K562 (cell line): ENCODE measurements around the gene CES1. TPM values are rescaled to one million over a fixed set of nuclear protein-coding genes. Genes with fewer than 3 reads are reported as not detected.

Experiments
- ATAC-seq: fragments of 200-7000 bp; cut with Tn5 transposase; 3 replicates; pipeline ENCODE4 v1.9.1; 2020; ENCODE audit warnings: moderate library complexity
- BruUV-seq: library from RNA; stranded (reverse); fragments of 400-500 nt; replicated peaks from 2 replicates; lab custom pipeline; 2021; lab: Mats Ljungman, UMichigan
- CTCF ChIA-PET: fragments of 300-600 bp; formaldehyde crosslinking; extraction: SDS; loops from one replicate; lab custom pipeline; 2021; ENCODE audit warnings: low intra/inter-chr PET ratio; lab: Yijun Ruan, JAX
- POLR2A ChIA-PET: fragments of 300-600, 350-650 bp; sonication (Branson Sonifier 250); formaldehyde crosslinking; extraction: SDS; loops from one replicate; lab custom pipeline; 2021; ENCODE audit warnings: antibody characterized with exemption, inconsistent platforms; lab: Yijun Ruan, JAX
- DNase-seq, 4 experiments: peaks; one replicate each; pipeline versions ENCODE4 v3.0.0 to v3.0.0-alpha.2; 2011 to 2018; ENCODE audit warnings: low spot score in 3 of 4, mixed read lengths in 3 of 4; ENCODE audit errors: extremely low read depth in 1 of 4
- FAIRE-seq: peaks from 2 replicates; lab custom pipeline; 2011; peaks lifted over from hg19 to GRCh38; lab: Jason Lieb, UNC
- H2AFZ ChIP-seq: 2 replicates; pipeline ENCODE4 v1.6.0; 2011; ENCODE audit warnings: low read depth, low read length, control low read depth, inconsistent platforms
- H3K27ac ChIP-seq: fragments of 200-600 bp; 3 replicates; pipeline ENCODE4 v1.8.0; 2011; ENCODE audit warnings: low read depth, mild to moderate bottlenecking, control low read depth, inconsistent platforms, low read length, moderate library complexity, mixed read lengths; ENCODE audit errors: extremely low read depth
- H3K27me3 ChIP-seq, 2 experiments: fragments of 300-600 bp in 1 of 2; 2 replicates in 1 of 2; 3 replicates in 1 of 2; pipeline versions ENCODE4 v1.6.0 to v1.8.0; 2011; ENCODE audit warnings: inconsistent platforms in 2 of 2, low read length in 2 of 2, mild to moderate bottlenecking in 1 of 2, mixed read lengths in 1 of 2, moderate library complexity in 1 of 2; ENCODE audit not compliant: control insufficient read depth in 2 of 2, insufficient read depth in 2 of 2
- H3K36me3 ChIP-seq: fragments of 300-600 bp; 3 replicates; pipeline ENCODE4 v1.8.0; 2011; ENCODE audit warnings: mild to moderate bottlenecking, low read length, inconsistent platforms; ENCODE audit not compliant: control insufficient read depth, insufficient read depth
- H3K4me1 ChIP-seq, 2 experiments: fragments of 200-600 bp in 1 of 2; replicated peaks in 1 of 2; 2 replicates in 1 of 2; 3 replicates in 1 of 2; pipeline versions ENCODE4 v1.5.1 to v1.8.0; 2011; ENCODE audit warnings: inconsistent platforms in 2 of 2, low read length in 2 of 2, mild to moderate bottlenecking in 1 of 2, mixed read lengths in 1 of 2, moderate library complexity in 1 of 2; ENCODE audit not compliant: control insufficient read depth in 2 of 2, insufficient read depth in 2 of 2
- H3K4me2 ChIP-seq: 2 replicates; pipeline ENCODE4 v1.6.1; 2011; ENCODE audit warnings: low read length, control low read depth, inconsistent platforms, mixed read lengths; ENCODE audit not compliant: insufficient read depth
- H3K4me3 ChIP-seq: fragments of 200-600 bp; sonication (generic), shearing (Covaris generic); 2 replicates; pipeline ENCODE4 v1.5.1; 2016; ENCODE audit warnings: control low read depth, inconsistent platforms
- H3K79me2 ChIP-seq: fragments of 200-600 bp; 3 replicates; pipeline ENCODE4 v1.8.0; 2011; ENCODE audit warnings: low read length, inconsistent platforms; ENCODE audit not compliant: control insufficient read depth, insufficient read depth
- H3K9ac ChIP-seq, 2 experiments: 2 replicates each; pipeline versions ENCODE4 v1.6.0 to v1.6.1; 2011; ENCODE audit warnings: low read depth in 2 of 2, low read length in 2 of 2, control low read depth in 1 of 2, inconsistent platforms in 1 of 2, mild to moderate bottlenecking in 1 of 2, mixed read lengths in 1 of 2; ENCODE audit not compliant: insufficient read depth in 1 of 2
- H3K9me1 ChIP-seq: one replicate; pipeline ENCODE4 v1.6.0; 2011; ENCODE audit warnings: inconsistent platforms, mild to moderate bottlenecking, low read length, moderate library complexity; ENCODE audit not compliant: control insufficient read depth, insufficient read depth
- H3K9me3 ChIP-seq: replicated peaks from 2 replicates; pipeline ENCODE4 v1.5.1; 2011; ENCODE audit warnings: low read depth, low read length, inconsistent platforms; ENCODE audit not compliant: control insufficient read depth, insufficient read depth
- H4K20me1 ChIP-seq: replicated peaks from 2 replicates; pipeline ENCODE4 v1.6.1; 2011; ENCODE audit warnings: low read length, inconsistent platforms, mixed read lengths; ENCODE audit not compliant: control insufficient read depth, insufficient read depth
- ARID3B ChIP-seq: fragments of 250-450 bp; sonication (Bioruptor Pico); IDR thresholded peaks from 2 replicates; pipeline ENCODE4 v1.4.0; 2020; ENCODE audit warnings: borderline replicate concordance
- BRF1 ChIP-seq: IDR thresholded peaks from 3 replicates; pipeline ENCODE4 v1.6.1; 2011; ENCODE audit warnings: borderline replicate concordance, mild to moderate bottlenecking; ENCODE audit not compliant: insufficient read length; ENCODE audit errors: extremely low read depth
- CCAR2 ChIP-seq: fragments of 200-400 bp; formaldehyde crosslinking; IDR thresholded peaks from 2 replicates; pipeline ENCODE4 v1.6.1; 2017; ENCODE audit warnings: mild to moderate bottlenecking, low read depth, low read length
- CEBPB ChIP-seq: fragments of 450-650 bp; IDR thresholded peaks from 2 replicates; pipeline ENCODE4 v1.6.1; 2016; ENCODE audit warnings: missing genetic modification characterization, missing compliant biosample characterization
- EWSR1 ChIP-seq: fragments of 450-650 bp; IDR thresholded peaks from 2 replicates; pipeline ENCODE4 v1.6.1; 2018; ENCODE audit warnings: borderline replicate concordance, mild to moderate bottlenecking, low read depth, moderate library complexity; ENCODE audit not compliant: partially characterized antibody
- FOXM1 ChIP-seq, 2 experiments: fragments of 450-650 bp in 1 of 2; sonication (generic) in 1 of 2; formaldehyde crosslinking in 1 of 2; IDR thresholded peaks; 2 replicates each; pipeline versions ENCODE4 v1.6.1 to v1.9.0; 2017 to 2022; ENCODE audit warnings: low read depth in 2 of 2, mild to moderate bottlenecking in 2 of 2, missing genetic modification reagents in 1 of 2, moderate library complexity in 1 of 2
- MEF2D ChIP-seq: conservative IDR thresholded peaks from 2 replicates; pipeline ENCODE4 v1.6.1; 2016; ENCODE audit warnings: low read depth, missing genetic modification characterization, missing compliant biosample characterization
- NCOR1 ChIP-seq: fragments of 450-650 bp; IDR thresholded peaks from 2 replicates; pipeline ENCODE4 v1.6.1; 2016; ENCODE audit warnings: mild to moderate bottlenecking, moderate library complexity
- PHF20 ChIP-seq: fragments of 450-650 bp; IDR thresholded peaks from 2 replicates; pipeline ENCODE4 v1.6.1; 2018; ENCODE audit not compliant: partially characterized antibody
- PTTG1 ChIP-seq: fragments of 450-650 bp; IDR thresholded peaks from 2 replicates; pipeline ENCODE4 v1.6.1; 2016; ENCODE audit warnings: low read depth, mild to moderate bottlenecking, missing genetic modification characterization, missing compliant biosample characterization
- ZBTB34 ChIP-seq: fragments of 250-450 bp; sonication (Bioruptor Pico); IDR thresholded peaks from 2 replicates; pipeline ENCODE4 v1.8.0; 2021; ENCODE audit warnings: mild to moderate bottlenecking, moderate library complexity
- ZNF3 ChIP-seq: fragments of 250-450 bp; sonication (Bioruptor Pico); IDR thresholded peaks from 2 replicates; pipeline ENCODE4 v1.5.0; 2021; ENCODE audit warnings: mild to moderate bottlenecking, moderate library complexity
- ZNF316 ChIP-seq: fragments of 450-650 bp; IDR thresholded peaks from 2 replicates; pipeline ENCODE4 v1.6.1; 2016
- ZNF354B ChIP-seq: fragments of 250-450 bp; sonication (Bioruptor Pico); IDR thresholded peaks from 2 replicates; pipeline ENCODE4 v1.4.0; 2020
- WGBS: fragments of 100-300 bp; shearing (Covaris generic); methylation state at CpG from one replicate; pipeline ENCODE4 v1.1.6; 2016; ENCODE audit warnings: low coverage, mixed read lengths; ENCODE audit not compliant: insufficient coverage; ENCODE audit errors: missing lambda C conversion rate; 5-methylcytosine and 5-hydroxymethylcytosine counted together
- in situ Hi-C: fragments of 300-500 bp; cut with MboI; formaldehyde crosslinking; loops from 4 replicates; pipeline ENCODE4 v1.15.0; 2018; ENCODE audit warnings: inconsistent platforms, mixed read lengths
- intact Hi-C: fragments of 100-400 bp; cut with micrococcal nuclease; formaldehyde crosslinking; loops from 2 replicates; pipeline ENCODE4 v1.14.2; 2022
- polyA plus RNA-seq, 8 experiments: library from polyadenylated mRNA; depleted of rRNA in 4 of 8; stranded (reverse) in 5 of 8; unstranded in 3 of 8; fragments of >200 nt; fragmentation: Nextera tagmentation in 2 of 8; fragmentation: Illumina TruSeq in 1 of 8; extraction: Ambion mirVana in 2 of 8; extraction: Trizol in 1 of 8; gene quantifications; 2 replicates each; pipeline versions ENCODE4 v1.2.1 to v1.2.3, GENCODE V29; 2011 to 2014; ENCODE audit warnings: inconsistent platforms in 1 of 8, missing spikeins in 1 of 8
- total RNA-seq, 7 experiments: library from RNA; depleted of rRNA in 6 of 7; stranded (reverse); fragments of >200 nt in 6 of 7; fragmentation: Illumina TruSeq in 2 of 7; extraction: Trizol in 2 of 7; gene quantifications; 2 replicates each; pipeline versions ENCODE4 v1.2.1 to v1.2.3, GENCODE V29; 2011 to 2021; ENCODE audit warnings: low replicate concordance in 1 of 7
- TF ChIP-seq, protein P1 (sequence below): fragments of 450-650 bp; IDR thresholded peaks from 2 replicates; pipeline ENCODE4 v1.6.1; 2016; ENCODE audit warnings: low read depth, mild to moderate bottlenecking, moderate library complexity
- TF ChIP-seq, protein P2 (sequence below), 2 experiments: IDR thresholded peaks; 2 replicates each; pipeline ENCODE4 v1.6.1; 2011; ENCODE audit warnings: borderline replicate concordance in 1 of 2, control low read depth in 1 of 2, low read depth in 1 of 2, low read length in 1 of 2, mild to moderate bottlenecking in 1 of 2, mixed read lengths in 1 of 2, moderate library complexity in 1 of 2; ENCODE audit not compliant: insufficient read depth in 1 of 2, insufficient read length in 1 of 2, poor library complexity in 1 of 2, severe bottlenecking in 1 of 2; ENCODE audit errors: extremely low read depth in 1 of 2
- TF ChIP-seq, protein P3 (sequence below): fragments of 450-650 bp; formaldehyde crosslinking; IDR thresholded peaks from 2 replicates; pipeline ENCODE4 v1.4.0; 2022; ENCODE audit warnings: missing genetic modification characterization

The CES1 gene
- total and polyA plus RNA-seq, 9 of the 15 experiments (the other 6 are each of a cell fraction or from before 2014, with no cell fraction given), result 0.10 to 1.2 (median 0.16) TPM; not detected in 3

- Histone ChIP-seq H3K4me3 (no peak overlapping the region), H2AFZ (no peak overlapping the region), H3K79me2 (no peaks in the 10 kb centered on the region), H3K27ac (no peak overlapping the region), H3K27me3 (peaks cover 2 to 7% of the 10 kb centered on the region in 2 experiments; a peak in 2 of 5 replicates), H4K20me1 (no peaks in the 10 kb centered on the region), H3K9ac (no peak overlapping the region), H3K9me1 (no peaks in the 10 kb centered on the region), H3K4me1 (no peaks in the 10 kb centered on the region), H3K4me2 (no peak overlapping the region), H3K9me3 (no peaks in the 10 kb centered on the region), H3K36me3 (no peaks in the 10 kb centered on the region)
- DNase-seq (no peak), ATAC-seq (no peak), FAIRE-seq (no peak)
- intact Hi-C loops (no loop called here), in situ Hi-C loops (no loop called here)
- CTCF ChIA-PET, result no interaction called here
- 4% methylated on average over 3 of the region's 3 CpGs for WGBS
- POLR2A ChIA-PET, result no interaction called here
- no TSS peak for BruUV-seq
- TF ChIP-seq BRF1 (no peak), ARID3B (no peak), EWSR1 (no peak), PHF20 (no peak), ZNF316 (no peak), MEF2D (no peak), NCOR1 (no peak), ZNF3 (CRISPR knock-in tag) (no peak), FOXM1 (IDR thresholded peaks at IDR 0.05; ENCODE audit: low read depth) (no peak), FOXM1 (CRISPR knock-in tag; IDR thresholded peaks at IDR 0.05; ENCODE audit: low read depth) (no peak), CCAR2 (no peak), ZNF354B (CRISPR knock-in tag) (no peak), CEBPB (tag) (no peak), ZBTB34 (CRISPR knock-in tag) (no peak), PTTG1 (tag) (no peak)
- TF ChIP-seq, protein P1, sequence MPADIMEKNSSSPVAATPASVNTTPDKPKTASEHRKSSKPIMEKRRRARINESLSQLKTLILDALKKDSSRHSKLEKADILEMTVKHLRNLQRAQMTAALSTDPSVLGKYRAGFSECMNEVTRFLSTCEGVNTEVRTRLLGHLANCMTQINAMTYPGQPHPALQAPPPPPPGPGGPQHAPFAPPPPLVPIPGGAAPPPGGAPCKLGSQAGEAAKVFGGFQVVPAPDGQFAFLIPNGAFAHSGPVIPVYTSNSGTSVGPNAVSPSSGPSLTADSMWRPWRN, result no peak
- TF ChIP-seq, protein P2, sequence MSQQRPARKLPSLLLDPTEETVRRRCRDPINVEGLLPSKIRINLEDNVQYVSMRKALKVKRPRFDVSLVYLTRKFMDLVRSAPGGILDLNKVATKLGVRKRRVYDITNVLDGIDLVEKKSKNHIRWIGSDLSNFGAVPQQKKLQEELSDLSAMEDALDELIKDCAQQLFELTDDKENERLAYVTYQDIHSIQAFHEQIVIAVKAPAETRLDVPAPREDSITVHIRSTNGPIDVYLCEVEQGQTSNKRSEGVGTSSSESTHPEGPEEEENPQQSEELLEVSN (IDR thresholded peaks at IDR 0.05; ENCODE audit: borderline replicate concordance in 1 of 2, extremely low read depth in 1 of 2, insufficient read depth in 1 of 2, insufficient read length in 1 of 2, low read depth in 1 of 2, low read length in 1 of 2, poor library complexity in 1 of 2, severe bottlenecking in 1 of 2), result no peak
- TF ChIP-seq, protein P3, sequence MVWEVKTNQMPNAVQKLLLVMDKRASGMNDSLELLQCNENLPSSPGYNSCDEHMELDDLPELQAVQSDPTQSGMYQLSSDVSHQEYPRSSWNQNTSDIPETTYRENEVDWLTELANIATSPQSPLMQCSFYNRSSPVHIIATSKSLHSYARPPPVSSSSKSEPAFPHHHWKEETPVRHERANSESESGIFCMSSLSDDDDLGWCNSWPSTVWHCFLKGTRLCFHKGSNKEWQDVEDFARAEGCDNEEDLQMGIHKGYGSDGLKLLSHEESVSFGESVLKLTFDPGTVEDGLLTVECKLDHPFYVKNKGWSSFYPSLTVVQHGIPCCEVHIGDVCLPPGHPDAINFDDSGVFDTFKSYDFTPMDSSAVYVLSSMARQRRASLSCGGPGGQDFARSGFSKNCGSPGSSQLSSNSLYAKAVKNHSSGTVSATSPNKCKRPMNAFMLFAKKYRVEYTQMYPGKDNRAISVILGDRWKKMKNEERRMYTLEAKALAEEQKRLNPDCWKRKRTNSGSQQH (CRISPR knock-in tag), result no peak
Measured at GRCh38 chr16:55820615-55821014, 12.3 kb downstream of the CES1 start.
